ENCODE measurements around the gene FRMD7.

FRMD7 gene

GRCh38 chrX:132037479-132037993 is 90.3 kb downstream of the FRMD7 start:
- no peak for DNase-seq (ENCODE audit: low read depth in 2 of 2)

GRCh38 chrX:132034648-132035047 is 93.2 kb downstream of the FRMD7 start:
- DNase-seq (ENCODE audit: low read depth in 2 of 2), result no peak

DNA sequence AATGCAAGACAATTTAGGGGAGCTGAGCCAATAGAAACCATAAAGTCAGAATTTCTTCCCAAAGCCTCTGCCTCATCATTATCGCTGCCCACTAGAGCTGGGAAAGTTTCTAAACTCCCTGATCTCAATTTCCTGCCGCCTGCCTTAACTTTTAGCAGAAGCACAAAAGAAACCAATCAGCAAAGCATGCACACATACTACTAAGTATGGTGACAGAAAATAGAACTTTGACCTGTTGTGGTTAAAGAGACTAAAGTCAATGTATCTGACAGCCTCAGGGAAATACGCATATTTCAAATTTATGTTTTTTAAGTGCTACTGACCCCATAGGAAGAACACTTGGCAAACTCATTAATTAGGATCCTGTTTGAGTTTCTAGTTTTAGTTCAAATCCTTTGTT is 94.7 kb downstream of the FRMD7 start:
- DNase-seq (ENCODE audit: low read depth in 2 of 2), result no peak

DNA sequence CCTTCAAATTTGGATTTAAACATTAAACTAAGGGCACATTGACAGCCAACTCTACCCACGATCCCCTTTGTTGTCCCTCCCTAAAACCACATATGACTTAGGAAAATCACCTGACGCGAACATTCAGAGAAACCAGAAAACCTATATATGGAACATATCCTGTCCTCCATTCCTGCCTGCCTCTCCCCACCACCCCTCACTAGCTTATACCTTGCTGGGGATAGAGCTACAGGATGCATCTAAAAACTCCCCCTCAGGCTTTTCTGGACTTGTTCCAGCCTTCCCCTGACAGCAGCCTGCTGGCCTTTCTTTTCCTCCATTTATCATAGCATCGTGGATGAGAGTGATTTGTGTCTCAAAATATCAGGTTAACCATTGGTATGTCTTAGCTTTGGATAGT is 96.0 kb downstream of the FRMD7 start:
- no peak for DNase-seq (ENCODE audit: low read depth in 2 of 2)

DNA sequence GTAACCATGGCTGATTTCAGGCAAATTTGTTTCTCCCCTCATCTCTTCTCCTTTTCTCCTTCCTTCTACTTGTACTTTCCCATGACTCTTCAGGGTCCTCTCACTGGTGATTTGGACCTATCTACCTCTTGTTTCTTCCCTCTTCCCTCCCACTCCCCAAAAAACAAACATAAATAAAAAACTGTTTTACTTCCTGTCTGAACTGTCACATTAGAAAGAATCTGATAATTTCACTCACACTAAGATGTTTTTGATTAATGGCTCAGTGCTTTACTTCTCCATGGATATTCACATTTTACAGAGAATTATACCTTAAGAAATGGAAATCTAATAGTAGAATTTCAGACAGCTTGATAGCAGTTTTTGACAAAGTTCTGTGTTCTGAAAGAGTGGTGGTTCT is 97.6 kb downstream of the FRMD7 start:
- no peak for DNase-seq (ENCODE audit: low read depth in 2 of 2)
